Stimulated activated CD4-positive, alpha-beta T cell treated with anti-CD3 and anti-CD28 coated beads, Interleukin-12 subunit alpha, Interleukin-12 subunit beta, amount 100 ng/mL, for 24 hours (primary cell): ENCODE measurements around the gene TMEM156.
"Not testable (repeated sequence)": the region's sequence is repeated elsewhere in the genome, so short reads cannot be mapped to it uniquely, and the experiment has no call there.

Experiments
- DNase-seq, 2 experiments: peaks; one replicate each; pipeline ENCODE4 v3.0.0-alpha.2; 2020; ENCODE audit warnings: low read depth in 2 of 2

Gene TMEM156

DNA sequence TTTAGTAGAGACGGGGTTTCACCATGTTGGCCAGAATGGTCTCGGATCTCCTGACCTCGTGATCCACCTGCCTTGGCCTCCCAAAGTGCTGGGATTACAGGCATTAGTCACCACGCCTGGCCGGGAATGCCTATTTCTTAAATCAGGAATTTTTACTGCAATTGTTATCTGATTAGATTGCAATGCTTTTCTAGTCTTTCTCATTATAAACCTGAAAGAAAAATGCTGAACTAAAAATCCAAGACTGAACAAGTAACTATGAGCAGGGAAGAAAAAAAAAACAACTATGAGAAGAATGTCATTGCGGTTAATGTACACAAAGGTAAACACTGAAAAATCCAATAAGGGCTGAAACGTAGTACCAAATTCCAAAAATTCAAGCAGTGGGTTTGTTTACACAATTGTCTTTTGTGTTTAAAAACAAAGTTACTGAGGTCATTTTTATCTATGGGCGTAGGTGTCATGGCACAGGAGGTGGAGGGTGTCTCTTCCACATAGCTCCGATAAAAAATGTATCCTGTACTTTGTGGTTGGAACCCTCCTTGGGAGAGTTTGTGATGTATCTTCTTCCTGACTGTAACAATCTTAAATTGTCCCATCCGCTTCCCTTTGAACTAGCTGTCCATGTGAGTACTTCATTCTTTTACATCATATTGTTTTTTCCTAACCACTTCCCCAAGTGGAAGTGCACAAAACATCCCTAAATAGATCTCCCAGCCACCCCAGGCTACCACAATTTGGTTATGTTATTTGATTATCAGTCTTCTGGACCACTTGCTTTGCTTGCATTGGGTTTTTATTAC is 11.1 kb upstream of the TMEM156 start:
- no peak for DNase-seq

DNA sequence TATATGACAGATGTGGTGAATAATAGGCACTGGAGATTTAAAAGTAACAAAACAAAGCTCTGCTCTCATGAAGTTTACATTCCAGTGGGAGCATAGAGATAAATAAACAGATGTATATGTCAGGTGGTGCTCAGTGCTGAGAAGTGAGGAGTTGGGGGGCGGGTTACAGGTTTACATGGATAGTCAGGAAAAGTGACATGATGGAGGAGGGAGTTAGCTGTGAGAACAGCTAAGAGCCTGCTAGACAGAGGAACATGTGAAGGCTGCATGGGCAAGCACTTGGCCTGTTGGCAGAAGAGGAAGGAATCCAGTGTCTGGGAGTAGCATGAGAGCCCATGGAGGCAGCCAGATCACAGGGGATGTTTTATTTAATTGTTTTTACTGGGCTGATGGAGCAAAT is 10.2 kb upstream of the TMEM156 start:
- no peak for DNase-seq

DNA sequence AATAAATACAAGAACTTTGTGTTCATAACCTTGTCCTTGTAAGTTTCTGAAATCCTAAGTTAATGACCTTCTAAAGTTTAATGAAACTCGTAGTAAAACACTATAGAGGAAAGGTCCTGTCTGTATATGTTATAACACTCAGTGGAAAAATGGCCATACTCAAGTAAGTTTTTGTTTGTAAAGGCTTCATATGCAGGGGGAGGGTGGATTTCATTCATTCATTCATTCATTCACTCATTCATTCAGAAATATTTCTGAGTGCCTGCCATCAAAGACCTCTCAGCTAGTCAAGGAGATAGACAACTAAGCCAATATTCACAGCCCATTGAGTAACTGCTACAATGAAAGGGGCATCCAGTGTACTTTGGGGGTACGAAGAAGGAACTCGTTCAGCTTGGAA is 6.9 kb upstream of the TMEM156 start:
- DNase-seq, result no peak

DNA sequence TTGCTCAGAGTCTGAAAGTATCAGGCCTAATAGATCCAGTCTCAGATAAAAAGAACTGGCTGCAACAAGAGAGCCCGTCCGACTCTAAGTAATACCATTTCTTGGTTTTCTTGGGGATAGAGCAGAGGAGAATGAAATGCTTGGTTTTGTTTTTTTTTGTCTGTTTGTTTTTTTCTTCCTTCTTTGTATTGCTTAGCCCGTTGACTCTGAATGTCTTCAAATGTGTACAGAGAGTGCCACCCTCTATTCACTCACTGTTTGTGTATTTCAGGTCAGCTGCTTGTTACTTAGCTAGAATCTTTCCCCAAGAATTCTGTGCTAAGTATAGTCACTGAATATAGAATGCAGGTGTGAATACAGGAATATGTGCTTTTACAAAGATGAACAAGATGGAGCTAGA is 5.7 kb upstream of the TMEM156 start:
- no peak for DNase-seq

DNA sequence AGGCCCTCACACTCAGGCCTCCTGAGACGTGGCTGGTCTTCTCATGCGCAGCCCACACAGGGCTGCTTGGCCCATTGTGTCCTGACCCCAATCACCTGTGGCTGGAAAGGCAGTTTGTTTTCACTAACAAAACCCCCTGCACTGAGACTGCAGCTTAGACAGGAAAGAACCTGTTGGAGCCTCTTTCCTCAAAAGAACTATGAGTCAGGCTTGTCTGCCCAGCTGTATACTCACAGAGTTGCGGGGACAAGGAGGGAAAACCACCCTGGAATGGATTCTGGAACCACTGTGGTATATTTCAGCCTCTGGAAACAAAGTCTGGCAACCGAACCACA is 5.2 kb upstream of the TMEM156 start:
- DNase-seq, result no peak

DNA sequence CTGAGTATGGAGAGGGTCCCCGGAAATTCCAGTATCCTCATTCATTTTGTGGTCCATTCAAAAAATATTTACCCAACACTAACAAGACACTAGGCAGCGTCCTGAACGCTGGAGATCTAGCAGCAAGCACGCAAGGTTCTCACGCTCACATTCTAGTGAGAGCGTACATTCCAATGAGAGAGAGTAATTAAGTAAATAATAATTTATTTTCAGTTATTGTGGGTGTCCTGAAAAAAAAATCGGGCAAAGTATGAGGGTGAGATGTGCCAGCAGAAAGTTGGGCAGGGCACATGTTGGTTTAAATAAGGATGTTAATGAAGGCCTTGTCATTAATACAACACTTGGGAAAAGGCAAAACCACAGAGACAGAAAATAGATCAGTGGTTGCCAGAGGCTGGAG is 4.0 kb upstream of the TMEM156 start:
- DNase-seq, result no peak

DNA sequence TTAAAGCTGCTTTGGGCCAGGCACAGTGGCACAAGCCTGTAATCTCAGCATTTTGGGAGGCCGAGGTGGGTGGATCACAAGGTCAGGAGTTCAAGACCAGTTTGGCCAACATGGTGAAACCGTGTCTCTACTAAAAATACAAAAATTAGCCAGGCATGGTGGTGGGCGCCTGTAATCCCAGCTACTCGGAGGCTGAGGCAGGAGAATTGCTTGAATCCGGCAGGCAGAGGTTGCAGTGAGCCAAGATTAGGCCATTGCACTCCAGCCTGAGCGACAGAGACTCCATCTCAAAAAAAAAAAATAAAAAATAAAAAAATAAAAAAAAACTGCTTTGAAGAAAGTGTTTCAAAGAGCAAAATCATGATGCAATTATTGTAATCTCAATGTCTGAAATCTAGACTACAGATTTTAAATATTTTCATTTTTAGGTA is 604 bp downstream of the TMEM156 start:
- not testable (repeated sequence) for DNase-seq

DNA sequence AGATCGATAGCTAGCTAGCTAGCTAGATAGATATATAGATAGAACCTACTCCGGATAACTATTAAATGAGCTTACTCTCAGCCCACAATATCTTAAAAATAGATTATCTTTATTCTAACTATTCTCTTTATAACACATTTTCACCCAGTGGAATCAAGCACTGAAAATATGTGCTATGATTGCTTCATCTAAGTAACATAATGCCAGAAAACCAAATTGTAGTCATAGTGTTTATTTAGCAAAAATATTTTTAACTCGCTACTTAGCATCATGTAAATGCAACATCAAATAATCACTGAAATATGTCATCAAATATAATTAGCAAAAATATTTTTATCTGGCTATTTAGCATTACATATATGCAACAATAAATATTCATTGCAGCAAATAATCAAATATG is 1.5 kb downstream of the TMEM156 start:
- no peak for DNase-seq

DNA sequence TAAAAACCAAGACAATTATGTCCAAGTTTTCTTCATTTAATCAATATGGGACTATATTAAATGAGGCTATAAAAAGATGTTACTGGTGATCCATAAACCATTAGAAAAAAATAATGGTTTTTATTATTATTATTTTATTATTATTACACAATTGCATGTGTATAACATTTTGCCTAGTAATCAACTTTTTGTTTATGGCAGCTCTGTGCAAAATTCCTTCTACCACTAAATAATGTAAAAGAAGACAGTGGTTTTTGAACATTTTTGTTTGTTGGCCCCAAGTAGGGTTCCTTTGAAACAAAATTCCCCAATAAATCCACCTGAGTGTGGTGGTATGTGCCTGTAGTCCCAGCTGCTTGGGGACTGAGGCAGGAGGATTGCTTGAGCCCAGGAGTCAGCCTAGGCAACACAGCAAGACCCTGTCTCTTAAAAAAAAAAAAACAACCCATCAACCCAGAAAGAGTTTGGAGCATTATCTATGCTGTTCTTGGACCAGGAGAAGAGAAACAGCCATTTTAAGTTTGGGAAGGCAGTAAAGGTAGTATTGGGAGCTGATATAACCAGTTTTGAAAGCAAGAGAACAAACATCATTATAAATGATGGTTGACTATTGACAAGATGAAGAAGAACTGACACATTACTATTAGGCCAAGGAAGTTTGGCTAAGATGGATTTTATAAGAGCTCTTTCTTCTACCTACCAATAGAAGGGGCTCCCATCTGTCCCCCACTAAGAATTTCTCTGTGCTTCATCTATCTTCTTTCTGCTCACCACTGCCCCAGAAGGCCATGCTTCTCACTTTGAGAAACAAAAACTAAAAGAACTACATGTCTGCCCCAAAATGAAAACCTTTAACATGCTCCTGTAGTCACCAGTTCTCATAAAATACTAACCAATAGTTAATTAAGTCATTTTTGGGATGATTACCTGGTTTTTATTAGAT is 2.2 kb downstream of the TMEM156 start:
- DNase-seq, result no peak

DNA sequence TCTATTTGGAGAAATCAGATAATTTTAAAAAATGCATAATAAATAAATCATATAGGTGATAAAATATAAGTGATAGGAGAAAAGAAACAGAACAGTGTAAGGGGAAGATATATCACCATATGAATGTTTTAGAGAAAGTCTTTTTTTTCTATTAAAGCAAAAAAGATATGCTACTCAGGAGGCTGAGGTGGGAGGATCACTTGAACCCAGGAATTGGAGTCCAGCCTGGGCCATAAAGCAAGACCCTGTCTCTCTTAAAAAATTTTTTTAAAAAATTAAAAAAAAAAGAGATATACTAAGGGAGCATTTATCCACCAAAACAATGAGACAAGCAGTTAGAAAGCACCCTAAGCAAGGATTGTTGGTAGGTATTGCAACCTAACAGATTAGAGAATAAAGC is 6.1 kb downstream of the TMEM156 start:
- no peak for DNase-seq

DNA sequence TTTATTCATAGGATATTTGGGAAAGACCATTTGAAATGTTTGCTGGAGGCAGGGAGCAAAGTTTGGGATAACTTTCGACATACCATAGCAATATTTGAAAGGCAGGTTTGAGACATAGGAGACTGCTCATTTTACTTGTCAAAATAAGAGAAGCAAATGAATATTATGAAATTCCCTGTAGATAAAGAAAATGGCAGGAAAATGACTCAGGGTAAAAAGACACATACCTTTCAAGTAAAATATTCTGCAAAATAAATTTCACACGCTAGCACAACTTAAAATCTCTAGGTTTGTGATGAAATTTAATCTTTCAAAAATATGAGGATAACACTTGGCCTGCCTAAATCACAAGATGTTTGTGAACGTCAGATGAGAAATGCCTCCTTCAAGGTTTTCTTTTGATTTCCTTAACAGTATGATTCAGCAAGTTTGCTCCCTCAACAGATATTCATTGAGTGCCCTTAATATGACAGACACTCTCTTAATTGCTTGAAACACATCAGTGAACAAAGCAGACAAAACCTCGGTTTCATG is 6.6 kb downstream of the TMEM156 start:
- DNase-seq, result no peak

DNA sequence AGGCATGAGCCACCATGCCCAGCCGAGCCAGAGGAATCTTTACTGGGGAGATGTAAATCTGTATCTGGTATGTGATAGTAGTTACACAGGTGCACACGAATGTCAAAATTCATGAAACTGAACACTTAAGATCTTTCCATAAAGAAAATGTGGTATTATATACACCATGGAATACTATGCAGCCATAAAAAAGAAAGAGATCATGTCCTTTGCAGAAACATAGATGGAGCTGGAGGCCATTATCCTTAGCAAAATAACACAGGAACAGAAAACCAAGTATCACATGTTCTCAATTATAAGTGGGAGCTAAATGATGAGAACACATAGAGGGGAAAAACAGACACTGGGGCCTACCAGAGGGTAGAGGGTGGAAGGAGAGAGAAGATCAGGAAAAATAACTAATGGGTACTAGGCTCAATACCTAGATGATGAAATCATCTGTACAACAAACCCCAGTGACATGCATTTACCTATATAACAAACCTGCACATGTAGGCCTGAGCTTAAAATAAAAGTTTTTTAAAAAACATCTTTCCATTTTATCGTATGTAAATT is 7.8 kb downstream of the TMEM156 start:
- DNase-seq, result no peak

DNA sequence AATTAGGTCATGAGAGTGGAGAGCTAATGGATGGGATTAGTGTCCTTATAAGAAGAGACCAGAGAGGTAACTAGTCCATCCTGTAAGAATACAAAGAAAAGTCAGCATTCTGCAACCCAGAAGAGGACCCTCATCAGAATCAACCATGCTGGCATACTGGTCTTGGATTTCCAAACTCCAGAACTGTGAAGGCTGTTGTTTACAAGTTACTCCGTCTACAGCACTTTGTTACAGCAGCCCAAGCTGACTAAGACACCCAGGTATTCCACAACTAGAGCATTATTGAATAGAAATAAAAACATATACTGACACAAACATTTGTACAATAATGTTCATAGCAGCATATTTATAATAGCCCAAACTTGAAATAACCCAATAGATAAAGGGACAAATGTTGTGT is 9.2 kb downstream of the TMEM156 start:
- DNase-seq, result no peak

DNA sequence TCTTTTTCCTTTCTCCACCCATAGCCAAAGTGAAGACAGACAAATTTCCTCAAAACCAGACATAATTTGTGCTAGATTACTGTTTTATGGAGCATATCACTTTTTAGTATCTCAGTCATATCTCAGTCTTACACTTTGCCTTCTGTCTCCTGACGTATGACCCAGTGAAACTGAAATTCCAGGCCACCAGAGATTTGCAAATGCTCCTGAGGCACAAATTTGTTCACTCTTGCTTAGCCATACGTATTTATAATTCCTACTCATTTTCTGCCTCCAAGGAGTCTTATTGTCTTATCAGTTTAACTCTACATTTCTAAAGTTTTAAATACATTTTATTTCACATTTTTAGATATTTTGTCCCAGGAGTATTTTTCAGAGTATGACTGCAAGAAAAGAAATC is 10.0 kb downstream of the TMEM156 start:
- DNase-seq, result no peak

DNA sequence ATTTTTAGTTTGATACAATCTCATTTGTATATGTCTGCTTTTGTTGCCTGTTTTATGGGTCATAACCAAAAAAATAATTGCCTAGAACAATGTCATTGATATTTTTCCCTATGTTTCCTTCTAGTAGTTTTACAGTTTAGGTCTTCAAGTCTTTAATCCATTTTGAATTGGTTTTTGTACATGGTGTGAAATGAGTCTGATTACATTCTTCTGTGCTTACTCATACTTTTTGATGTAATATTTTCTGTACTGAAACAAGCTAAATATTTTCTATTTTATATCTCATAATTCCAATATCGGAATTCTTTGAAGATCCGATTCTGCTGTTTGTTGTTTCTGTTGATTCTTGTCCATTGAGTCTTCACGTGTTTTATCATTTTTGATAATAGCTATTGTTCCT is 10.6 kb downstream of the TMEM156 start:
- no peak for DNase-seq

DNA sequence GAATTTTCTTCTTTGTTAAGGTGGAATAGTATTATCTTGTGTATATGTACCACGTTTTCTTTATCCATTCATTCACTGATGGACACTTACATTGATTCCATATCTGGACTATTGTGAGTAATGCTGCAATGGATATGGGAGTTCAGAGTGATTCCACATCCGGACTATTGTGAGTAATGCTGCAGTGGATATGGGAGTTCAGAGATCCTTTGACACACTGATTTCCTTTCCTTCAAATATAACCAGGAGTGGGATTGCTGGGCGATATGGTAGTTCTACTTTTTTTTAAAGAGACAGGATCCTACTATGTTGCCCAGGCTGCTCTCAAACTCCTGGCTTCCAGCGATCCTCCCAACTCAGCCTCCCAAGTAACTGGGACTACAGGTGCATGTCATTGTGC is 12.1 kb downstream of the TMEM156 start:
- DNase-seq, result no peak

DNA sequence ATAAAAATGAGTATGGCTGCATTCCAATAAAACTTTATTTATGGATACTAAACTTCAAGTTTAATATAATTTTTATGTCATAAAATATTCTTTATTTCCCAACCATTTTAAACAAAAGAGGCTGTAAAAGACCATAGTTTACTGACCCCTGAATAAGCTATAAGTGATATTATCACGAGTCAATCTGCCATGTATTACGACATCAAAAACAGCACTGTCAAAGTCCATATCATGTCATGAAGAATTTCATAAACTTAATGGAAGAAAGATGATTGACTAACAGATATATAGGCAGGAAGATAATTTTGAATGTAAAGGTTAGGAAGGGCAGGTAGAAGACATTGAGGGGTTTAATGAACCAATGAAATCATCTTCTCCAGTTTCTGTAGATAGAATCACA is 18.2 kb downstream of the TMEM156 start:
- no peak for DNase-seq

DNA sequence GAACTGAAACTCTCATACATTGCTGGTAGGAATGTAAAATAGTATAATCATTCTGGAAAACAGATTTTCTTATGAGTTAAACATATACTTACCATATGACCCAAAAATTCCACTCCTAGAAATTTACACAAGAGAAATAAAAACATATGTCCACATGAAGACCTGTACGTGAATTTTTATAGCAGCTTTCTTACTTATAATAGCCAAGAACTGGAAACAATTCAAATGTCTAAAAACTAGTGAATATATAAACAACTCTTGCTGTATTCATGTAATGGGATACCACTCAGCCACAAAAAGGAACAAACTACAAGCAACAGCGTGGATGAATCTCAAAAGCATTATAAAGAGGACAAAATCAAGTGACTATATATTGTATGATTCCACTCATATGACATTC is 27.5 kb downstream of the TMEM156 start:
- no peak for DNase-seq

DNA sequence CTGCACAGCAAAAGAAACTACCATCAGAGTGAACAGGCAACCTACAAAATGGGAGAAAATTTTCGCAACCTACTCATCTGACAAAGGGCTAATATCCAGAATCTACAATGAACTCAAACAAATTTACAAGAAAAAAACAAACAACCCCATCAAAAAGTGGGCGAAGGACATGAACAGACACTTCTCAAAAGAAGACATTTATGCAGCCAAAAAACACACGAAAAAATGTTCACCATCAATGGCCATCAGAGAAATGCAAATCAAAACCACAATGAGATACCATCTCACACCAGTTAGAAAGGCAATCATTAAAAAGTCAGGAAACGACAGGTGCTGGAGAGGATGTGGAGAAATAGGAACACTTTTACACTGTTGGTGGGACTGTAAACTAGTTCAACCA is 30.2 kb downstream of the TMEM156 start:
- not testable (repeated sequence) for DNase-seq

DNA sequence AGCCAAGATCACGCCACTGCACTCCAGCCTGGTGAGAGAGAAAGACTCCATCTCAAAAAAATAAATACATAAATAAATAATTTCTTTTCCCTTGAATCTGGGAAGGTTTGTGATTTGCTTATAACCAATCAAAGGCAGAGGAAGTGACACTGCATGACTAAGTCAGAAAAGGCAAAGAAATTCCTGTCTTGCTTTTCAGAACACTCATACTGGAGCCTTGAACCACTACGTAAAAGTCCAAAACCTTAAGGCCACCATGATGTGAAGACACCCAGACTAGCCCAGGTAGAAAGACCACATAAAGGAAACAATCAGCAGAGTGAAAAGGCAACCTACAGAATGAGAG is 36.6 kb downstream of the TMEM156 start:
- DNase-seq, result no peak

DNA sequence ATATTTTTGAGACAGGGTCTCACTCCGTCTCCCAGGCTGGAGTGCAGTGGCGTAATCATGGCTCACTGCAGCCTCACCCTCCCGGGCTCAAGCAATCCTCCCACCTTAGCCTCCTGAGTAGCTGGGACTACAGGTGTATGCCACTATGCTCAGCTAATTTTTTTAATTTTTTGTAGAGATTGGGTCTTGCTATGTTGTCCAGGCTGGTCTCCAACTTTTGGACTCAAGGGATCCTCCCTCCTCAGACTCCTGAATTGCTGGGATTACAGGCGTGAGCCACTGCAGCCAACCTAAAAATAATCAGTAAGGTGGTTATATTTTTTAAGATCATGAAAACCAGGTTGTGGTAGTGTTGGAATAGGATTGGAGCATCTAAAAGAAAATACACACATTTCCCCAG is 38.1 kb downstream of the TMEM156 start:
- no peak for DNase-seq

DNA sequence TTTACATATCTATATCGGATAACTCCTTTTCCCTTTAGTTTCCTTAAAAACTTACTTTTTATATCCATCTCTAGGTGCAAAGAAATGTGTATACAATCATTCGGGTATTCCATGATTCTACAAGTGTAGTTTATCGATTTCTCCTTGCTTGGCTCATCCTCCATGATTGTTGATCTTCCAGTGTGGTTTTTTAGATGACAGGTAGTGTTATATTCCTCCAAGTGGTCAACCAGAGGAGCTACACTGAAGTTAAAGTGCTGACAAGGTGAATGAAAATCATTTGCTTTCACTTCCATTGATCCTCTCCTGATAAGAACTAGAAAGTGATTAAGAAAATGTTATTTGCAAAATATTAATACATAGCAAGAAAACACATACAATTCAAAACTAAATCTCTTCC is 38.5 kb downstream of the TMEM156 start:
- no peak for DNase-seq

DNA sequence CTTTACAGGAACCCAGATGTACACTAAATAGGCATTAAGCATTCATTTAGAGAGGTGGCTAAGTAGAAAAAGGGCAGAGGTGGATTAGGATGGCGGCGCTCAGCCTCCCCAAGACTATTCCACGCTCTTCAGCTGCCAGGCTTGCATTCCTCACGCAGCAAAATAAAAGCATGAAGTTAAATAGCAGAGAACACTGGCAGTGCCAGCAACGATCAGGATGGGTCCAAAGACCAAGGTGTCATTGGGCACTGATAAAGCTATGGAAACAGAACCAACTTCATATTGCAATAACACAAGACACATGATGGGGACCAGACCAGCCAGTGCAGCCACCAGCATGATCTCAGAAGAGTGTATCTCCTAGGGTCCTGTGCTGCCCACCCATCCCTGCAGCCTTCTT is 42.0 kb downstream of the TMEM156 start:
- no peak for DNase-seq
